ENCODE data around the gene LILRA1.
"Not testable (repeated sequence)": the region's sequence is repeated elsewhere in the genome, so short reads cannot be mapped to it uniquely, and the experiment has no call there.

The LILRA1 gene

DNA sequence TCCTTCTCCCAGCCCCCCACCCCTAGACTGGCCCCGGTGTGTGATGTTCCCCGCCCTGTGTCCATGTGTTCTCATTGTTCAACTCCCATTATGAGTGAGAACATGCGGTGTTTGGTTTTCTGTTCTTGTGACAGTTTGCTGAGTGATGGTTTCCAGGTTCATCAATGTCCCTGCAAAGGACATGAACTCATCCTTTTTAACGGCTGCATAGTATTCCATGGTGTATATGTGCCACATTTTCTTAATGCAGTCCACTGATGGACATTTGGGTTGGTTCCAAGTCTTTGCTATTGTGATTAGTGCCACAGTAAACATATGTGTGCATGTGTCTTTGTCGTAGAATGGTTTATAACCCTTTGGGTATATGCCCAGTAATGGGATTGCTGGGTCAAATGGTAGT, 15.2 kb upstream of the LILRA1 start:
- not testable (repeated sequence) for DNase-seq

DNA sequence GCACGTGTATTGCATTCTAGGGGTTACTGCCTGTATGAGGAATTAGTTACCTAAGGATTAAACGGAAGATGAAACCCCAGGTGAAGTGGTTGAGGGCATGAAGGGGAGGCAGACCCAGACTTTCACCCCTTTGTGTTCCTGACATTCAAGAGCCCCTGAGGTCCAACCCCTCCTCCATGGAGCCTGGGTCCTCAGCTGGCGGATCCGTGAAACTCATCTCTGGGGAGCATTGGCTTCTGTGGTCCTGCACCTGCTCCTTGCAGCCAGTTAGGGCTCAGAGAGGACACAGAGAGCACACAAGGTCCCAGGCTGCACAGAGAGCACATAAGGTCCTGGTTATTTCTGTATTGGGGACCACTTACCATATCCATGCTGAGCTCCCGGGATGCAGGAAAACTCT, 7.0 kb upstream of the LILRA1 start:
- DNase-seq, result no peak

DNA sequence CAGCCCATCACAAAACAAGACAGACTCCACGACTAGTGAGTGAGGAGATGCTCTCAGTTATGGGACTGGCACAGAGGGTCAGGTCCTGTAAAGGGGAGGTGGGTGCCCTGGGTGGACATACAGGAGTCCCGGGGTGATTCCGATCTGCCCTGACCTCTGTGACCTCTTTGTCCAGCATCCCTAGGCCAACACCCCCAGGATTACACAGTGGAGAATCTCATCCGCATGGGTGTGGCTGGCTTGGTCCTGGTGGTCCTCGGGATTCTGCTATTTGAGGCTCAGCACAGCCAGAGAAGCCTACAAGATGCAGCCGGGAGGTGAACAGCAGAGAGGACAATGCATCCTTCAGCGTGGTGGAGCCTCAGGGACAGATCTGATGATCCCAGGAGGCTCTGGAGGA, 6.4 kb upstream of the LILRA1 start:
- no peak for DNase-seq

DNA sequence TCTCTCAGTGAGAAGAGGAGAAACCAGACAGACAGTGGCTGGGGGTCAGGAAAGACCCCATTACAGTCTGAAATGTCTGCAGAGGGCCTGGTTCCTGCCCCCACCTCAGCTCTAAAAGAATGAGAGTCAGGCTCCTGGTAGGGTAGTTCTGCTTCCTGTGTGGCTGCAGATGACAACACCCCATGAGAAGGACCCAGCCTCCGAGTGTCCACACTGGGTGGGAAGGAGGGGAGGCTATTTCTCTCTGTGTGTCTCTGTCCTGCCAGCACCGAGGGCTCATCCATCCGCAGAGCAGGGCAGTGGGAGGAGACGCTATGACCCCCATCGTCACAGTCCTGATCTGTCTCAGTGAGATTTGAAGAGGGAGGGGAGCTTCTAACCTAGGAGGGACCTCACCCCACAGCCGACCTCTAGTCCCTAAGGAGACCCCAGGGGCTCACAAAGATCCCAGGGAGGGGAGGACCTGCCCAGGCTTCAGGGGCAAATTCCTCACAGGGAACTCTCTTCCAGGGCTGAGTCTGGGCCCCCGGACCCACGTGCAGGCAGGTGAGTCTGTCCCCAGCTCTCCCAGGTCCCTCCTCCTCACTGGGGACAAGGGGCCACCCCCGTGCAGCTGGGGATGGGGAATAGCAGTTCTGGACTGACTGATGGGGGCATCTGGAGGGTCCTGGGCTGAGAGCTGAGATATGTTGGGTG, 647 bp downstream of the LILRA1 start:
- not testable (repeated sequence) for DNase-seq

DNA sequence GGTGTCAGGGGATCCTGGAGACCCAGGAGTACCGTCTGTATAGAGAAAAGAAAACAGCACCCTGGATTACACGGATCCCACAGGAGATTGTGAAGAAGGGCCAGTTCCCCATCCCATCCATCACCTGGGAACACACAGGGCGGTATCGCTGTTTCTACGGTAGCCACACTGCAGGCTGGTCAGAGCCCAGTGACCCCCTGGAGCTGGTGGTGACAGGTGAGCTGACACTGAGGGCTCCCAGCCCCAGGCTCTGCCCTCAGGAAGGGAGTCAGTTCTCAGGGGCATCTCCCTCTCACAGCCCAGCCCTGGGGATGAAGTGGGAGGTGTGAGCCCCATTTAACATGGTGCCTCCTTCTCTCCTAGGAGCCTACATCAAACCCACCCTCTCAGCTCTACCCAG, 1.3 kb downstream of the LILRA1 start:
- no peak for DNase-seq

DNA sequence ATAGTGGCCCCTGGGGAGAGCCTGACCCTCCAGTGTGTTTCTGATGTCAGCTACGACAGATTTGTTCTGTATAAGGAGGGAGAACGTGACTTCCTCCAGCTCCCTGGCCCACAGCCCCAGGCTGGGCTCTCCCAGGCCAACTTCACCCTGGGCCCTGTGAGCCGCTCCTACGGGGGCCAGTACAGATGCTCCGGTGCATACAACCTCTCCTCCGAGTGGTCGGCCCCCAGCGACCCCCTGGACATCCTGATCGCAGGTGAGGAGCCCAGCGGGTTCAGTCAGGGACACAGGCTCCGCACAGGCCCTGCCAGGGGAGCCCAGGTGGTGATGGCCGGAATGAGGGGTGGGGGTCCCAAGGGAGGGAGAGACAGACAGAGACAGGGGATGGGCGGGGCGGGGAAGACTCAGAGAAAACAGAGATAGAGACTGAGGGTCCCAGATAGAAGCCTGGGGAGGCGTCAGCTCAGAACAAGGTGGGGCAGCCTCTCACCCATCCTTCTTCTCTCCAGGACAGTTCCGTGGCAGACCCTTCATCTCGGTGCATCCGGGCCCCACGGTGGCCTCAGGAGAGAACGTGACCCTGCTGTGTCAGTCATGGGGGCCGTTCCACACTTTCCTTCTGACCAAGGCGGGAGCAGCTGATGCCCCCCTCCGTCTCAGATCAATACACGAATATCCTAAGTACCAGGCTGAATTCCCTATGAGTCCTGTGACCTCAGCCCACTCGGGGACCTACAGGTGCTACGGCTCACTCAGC, 2.4 kb downstream of the LILRA1 start:
- DNase-seq, result not testable (repeated sequence)

DNA sequence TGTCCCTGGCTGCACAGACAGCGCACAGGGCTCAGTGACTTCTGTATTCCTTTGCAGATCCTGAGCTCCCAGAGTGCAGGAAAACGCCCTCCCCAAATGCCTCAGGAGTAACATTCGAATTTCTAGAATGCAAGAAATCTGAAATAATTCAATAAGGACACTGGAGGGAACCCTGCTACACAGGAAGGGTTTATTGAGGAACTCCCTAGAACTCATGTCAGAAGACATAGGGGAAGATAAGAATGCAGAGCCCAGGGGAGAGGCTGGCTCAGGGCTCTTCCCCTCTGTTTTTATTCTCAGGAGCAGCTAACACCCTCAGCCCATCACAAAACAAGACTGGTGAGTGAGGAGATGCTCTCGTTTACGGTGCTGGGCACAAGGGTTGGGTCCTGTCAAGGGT, 6.8 kb downstream of the LILRA1 start:
- DNase-seq, result no peak

DNA sequence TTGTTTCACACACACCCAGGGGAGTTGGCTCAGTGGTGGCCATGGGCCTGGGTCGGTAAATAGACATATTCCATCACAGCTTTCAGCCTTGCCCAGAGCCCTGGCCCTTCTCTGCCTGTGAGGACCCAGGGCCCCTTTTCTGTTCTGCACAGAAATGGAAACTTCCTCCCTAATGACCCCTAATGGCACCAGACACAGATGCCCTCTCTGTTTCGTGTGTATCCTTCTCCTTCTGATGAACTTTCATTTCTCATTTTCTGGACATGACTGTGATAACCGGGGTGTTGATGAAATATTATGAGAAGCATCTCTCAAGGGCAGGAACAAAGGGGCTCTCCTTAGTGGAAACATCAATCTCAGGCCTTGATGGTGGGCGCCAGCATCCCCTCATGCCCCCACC, 12.8 kb downstream of the LILRA1 start:
- DNase-seq, result no peak

DNA sequence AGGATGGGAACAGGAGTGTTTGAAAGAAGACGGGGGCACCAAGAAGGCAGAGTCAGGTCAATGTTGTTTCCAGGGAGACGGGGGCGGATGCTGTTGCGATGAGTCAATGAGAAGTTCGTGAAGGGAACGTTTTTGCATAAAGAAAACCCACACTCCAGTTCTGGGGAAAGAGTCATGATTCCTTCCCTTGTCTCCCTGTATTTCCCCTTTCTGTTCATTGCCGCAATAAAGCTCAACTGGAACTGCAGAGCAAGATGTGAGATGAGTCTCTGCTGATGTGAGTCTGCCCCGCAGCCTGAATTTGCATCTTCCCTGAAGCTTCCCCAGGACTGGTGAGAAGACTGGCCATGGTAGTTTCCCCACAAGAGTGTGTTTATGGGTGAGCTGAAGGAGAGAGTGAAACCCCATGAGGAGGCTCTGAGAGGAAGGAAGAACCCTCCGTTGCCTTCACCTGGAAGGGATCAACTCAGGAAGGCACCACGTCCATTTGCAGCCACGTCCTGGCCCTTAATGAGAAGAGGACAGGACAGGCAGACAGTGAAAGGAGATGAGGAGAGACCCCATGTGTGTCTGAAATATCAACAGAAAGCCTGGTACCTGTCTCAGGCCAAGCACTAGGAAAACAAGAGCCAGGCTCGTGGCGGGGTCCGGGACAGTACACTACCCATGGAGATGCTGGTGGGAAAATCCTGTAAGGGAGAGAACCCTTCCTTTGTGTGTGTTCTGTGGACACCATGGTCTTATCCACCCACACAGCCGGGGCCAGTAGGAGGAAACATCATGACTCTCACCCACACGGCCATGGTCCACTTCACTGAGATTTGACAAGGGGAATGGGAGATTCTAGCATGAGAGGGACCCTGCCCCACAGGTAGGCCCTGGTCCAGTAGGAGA, 13.7 kb downstream of the LILRA1 start:
- DNase-seq, result no peak

DNA sequence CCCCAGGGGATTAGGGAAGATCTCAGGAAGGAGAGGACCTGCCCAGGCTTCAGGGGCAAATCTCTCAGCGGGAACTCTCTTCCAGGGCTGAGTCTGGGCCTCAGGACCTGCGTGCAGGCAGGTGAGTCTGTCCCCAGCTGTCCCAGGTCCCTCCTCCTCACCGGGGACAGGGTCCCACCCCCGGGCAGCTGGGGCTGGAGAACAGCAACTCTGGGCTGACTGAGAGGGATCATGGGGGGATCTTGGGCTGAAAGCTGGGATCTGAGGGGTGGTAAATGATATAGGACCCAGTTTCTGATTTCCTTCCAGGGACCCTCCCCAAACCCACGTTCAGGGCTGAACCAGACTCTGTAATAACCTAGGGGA, 14.3 kb downstream of the LILRA1 start:
- no peak for DNase-seq

DNA sequence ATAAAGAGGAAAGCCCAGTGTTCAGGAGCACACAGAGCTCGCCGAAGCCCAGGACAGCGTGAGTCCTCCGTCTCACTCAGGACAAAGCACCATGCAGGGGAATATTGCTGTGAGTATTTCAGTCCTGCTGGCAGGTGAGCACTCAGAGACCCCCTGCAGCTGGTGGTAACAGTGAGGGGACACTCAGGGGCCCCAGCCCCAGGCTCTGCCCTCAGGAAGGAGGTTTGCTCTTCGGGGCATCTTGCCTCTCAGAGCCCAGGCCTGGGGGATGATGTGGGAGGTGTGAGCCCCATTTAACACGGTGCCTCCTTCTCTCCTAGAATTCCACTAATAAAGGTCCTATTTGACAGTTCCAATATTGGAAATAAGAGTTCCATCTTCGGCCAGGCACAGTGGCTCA, 14.8 kb downstream of the LILRA1 start:
- DNase-seq, result no peak

DNA sequence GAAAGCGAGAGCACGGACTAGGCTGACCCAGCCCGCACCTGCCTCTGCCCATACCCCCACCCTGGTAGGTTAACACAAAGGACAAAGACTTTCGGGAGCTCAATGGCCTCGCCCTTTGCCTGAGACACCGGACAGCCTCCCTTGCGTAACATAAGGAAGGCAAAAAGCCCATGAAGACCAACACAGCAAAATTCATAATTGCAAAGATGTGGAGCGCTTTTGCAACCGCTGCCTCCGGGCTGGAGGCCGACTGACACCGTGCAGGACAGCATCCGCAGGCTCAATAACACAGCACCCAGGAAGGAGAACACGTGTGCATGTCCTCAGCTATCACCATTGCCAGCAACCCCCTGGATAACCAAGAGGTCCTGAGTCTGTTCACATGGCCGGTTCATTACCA, 15.4 kb downstream of the LILRA1 start:
- DNase-seq, result no peak

DNA sequence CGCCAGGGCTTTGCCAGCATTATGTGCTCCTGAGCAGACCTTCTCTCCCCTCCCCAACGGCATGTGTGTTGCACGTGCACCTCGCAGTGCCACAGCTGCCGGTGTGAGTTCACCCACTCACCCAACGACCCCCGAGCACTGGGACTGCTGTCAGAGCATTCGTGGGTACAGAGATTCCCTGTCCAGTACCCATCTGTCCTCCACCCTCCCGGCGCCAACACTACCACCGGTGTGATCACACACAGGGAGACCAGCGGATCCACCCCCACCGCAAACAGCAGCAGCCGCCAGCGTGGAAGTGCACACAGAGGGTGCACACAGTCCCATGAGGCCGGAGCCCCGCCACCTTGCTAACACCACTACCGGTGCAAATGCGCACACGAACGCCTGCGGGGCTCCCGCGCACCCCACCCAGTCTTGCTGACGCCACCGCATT, 15.9 kb downstream of the LILRA1 start:
- no peak for DNase-seq

DNA sequence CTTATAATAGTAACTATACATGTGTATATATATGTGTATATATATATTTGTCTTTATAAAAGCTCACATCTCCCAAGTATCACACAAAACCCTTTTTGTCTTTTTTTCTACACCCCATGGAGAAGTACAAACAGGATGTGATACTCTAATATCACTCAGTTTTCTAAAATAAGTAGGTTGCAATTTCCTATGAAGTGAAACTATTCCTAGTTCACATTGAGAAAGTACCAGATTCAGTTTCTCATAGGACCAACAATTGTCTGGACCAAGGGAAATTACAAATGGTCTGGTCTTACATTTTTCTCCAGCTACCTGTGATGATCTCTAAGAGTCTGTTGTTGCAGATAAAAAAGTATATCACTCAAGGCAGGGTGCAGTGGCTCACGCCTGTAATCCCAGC, 19.0 kb downstream of the LILRA1 start:
- no peak for DNase-seq

DNA sequence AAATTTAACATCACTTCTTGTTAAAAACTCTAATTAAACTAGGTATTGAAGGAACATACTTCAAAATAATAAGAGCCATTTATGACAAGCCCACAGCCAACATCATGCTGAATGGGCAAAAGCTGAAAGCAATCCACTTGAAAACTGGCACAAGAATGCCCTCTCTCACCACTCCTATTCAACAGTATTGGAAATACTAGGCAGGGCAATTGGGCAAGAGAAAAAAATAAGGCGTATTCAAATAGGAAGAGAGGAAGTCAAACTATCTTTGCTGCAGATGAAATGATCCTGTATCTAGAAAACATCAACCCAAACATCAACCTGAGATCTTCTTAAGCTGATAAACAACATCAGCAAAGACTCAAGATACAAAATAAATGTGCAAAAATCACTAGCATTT, 21.3 kb downstream of the LILRA1 start:
- DNase-seq, result no peak

DNA sequence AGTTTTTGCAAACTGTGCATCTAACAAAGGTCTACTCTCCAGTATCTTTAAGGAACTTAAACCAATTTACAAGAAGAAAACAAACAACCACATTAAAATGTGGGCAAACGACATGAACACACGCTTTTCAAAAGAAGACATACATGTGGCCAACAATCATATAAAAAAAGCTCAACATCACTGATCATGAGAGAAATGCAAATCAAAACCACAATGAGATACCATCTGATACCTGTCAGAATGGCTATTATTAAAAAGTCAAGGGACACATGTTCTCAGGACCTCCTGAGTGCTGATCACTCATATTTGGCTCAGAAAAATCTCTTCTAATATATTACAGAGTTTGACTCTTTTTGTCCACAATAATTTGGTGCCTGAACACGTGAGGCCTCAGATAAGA, 22.6 kb downstream of the LILRA1 start:
- no peak for DNase-seq

DNA sequence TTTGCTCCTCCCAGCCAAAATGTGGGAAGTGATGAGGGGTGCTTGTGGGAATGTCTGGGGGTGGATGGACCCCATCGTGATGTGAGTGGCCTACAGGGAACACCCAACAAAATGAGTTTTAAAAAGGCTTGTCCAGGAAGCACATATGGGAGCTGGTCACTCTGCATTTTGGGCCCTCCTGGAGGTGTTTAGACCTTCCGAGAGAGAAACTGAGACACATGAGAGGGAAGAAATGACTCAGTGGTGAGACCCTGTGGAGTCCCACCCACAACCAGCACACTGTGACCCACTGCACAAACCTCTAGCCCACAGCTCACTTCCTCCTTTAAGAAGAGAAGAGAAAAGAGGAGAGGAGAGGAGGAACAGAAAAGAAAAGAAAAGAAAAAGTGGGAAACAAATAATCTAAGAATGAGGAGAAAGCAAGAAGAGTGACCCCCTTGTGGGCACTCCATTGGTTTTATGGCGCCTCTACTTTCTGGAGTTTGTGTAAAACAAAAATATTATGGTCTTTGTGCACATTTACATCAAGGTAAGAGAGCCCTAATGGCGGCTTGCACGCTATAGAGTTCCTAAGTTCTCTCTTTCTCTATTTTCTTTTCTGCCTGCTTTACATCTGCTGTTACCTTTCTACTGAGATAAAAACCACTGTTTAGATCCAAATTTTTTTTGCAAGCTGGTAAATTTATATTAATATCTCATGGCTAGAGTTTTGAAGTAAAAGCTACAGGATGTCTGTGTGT, 23.6 kb downstream of the LILRA1 start:
- DNase-seq, result no peak

DNA sequence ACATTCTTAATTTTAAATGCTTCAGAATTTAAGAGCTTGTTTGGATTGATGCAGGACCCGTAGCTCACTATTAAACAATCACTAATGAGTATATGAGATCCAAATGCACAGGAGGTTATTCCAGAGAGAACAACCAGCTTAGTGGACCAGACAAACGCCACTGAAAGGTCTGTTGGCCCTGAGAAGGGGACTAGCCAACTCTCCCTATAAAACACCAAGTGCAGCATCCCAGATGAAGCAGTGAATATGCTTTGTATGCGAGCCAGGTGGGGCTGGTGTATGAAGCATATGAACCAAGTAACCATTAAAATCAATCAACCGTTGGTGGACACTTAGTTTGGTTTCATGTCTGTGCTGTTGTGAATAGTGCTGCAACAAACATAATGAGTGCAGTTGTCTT, 27.0 kb downstream of the LILRA1 start:
- no peak for DNase-seq

DNA sequence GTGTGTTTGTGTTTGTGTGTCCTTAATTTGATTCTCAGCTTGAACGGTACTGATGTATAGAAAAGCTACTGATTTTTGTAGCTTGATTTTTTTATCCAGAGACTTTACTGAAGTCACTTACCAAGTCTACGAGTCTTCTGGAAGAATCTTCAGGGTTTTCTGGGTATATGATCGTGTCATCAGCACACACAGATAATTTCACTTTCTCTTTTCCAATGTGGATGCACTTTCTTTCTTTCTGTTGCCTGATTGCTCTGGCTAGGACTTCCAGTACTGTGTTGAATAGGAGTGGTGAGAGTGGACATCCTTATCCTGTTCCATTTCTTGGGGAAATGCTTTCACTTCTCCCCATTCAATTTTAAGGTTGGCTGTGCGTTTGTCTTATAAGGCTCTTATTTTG, 29.0 kb downstream of the LILRA1 start:
- DNase-seq, result no peak

DNA sequence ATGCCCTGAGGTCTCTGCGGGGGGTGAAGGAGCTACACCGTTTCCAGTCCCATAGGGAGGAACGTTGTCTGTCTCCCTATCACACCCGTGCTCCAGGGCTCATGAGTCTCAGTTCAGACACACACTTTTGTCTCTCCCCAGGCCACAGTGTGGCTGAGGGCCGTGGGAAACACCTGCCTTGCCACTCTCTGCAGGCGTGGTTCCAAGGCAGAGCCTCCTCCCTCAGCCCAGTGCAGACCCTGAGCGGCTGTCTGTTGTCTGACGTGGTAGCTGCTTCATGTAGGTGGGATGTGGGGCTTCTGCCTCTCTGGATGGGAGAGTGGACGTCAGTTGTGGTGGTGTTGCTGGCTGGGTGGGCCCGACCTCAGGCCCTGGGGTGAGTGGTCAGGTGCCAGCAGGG, 30.8 kb downstream of the LILRA1 start:
- DNase-seq, result not testable (repeated sequence)

DNA sequence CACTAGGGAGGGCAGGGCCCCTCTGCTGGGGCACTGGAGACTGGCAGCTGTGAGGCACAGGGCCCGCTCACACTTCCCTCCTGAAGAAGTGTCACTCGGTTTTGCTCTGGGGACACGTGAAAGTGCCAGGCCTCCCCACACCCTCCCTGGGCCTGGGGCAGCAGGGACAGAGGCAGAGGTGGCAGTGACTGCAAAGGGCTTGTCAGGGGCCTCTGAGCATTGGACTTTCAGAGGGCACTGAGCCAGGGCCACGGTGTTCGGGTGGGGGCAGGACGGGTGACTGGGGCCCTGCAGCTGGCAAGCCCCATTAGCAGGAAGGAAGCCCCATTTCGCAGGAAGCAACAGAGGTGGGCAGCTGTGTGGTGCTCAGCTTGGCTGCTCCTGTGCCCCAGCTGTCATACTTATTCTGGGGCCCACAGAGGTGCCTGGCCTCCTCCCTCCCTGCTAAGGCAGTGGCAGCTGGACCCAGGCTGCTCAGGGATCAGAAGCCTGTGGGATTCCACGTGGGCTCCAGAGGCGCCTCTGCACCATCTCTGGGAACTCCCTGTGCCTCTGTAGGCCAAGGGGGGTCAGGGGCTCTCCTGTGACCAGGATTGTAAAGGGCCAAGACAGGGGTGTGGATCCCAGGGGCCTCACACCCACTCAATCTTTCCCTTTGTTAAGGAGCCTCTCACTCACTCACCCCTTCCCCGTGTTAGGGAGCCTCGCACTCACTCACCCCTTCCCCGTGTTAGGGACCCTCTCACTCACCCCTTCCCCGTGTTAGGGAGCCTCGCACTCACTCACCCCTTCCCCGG, 31.7 kb downstream of the LILRA1 start:
- not testable (repeated sequence) for DNase-seq

DNA sequence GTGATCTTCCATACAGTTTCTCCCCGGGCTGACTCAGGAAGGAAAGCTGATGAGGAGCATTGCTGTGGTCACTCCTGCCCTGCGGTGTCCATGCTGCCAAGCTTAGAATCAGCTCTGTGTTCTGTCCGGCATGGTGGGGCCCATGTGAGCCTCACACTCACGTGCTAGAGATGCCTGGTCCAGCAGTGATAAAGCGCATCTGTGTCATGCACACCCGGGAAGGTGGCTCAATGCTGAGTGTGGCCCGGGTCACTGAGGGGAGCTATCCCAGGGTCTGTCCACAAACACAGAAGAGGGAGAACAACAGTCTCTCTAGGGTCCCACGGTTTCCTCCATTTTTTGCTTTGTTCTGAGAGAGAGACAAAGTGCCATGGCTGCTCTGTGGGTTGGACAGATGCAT, 33.3 kb downstream of the LILRA1 start:
- no peak for DNase-seq

Measured in NCI-H2029 treated with DMSO at 0.1 percent for 48 hours (cell line).